Renal cortex interstitium (tissue), 11 donors: ENCODE data around the gene PSMD5. TPM values are rescaled to one million over a fixed set of nuclear protein-coding genes. Genes with fewer than 3 reads are reported as not detected.

Experiments
- DNase-seq, 11 donors: peaks; one replicate each; pipeline ENCODE4 v3.0.0-alpha.2; 2013; ENCODE audit warnings: low read depth in 9 of 11, low spot score in 4 of 11; ENCODE audit errors: extremely low read depth in 1 of 11
- polyA plus RNA-seq, 3 donors: library from polyadenylated mRNA; unstranded; fragments of 120-200 nt; gene quantifications; one replicate each; pipeline ENCODE4 v1.2.1, GENCODE V29; 2013; ENCODE audit not compliant: insufficient read length in 3 of 3

The PSMD5 gene
- polyA plus RNA-seq, 3 donors, result 30.0 to 40.5 (median 37.9) TPM

DNA sequence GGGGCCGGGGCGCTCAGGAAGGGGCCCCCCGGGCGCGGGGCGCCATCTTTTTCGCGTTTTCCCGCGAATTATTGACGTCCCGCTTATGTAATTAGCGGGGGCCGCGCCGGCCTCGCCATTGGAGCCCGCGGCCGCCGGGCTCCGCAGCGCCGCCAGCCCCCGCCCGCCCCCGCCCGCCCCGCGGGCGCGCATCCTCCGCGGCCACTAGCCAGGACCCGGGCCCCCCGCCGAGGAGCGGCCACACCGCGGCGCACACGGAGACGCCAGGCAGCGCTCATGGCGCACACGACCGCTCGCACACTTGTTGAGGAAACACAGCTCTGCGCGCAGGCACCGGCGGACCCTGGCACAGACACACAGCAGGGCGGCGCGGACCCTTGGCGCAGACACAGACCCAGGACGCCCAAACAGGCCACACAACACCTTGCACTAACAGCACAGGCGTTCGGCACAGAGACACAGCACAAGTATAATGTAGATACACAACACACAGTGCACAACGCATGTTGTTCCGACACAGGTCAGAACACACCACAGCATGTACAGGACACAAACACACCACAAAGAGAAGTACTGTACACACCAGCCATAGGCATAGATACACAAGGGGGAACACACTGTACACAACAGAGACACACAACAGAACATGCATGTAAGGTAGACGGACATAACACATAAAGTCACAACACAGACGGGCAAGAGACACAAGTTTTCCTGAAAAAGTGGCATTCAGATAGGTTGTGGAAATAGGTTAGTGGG lies 34.7 kb upstream of the PSMD5 start:
- peak in 1 of 11 donors; percentile 51 for DNase-seq

DNA sequence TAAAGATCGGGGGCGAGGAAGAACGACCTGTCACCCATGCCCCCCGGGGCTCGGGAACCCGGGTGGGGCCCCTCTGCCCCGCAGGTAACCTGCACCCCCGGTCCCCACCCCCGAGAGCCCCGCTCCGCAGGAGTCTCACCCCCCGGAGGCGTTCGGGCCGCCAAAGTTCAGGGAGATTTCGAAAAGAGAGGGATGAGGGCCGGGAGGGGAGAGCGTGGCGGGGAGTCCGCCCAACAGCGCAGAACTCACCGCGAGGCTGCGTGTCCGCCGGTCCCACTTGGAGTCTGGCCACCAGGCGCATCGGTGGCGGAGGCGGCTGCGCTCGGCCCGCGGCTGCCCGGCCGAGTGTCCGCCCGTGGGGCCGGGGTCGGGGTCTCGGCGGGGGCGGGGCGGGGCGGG lies 34.1 kb upstream of the PSMD5 start, which contains the start of gene PHF19:
Gene PHF19, minus strand, starts transcription at position 347 of the 399 bp plus-strand sequence. CDS start 2,447 bp downstream, outside the sequence.
- no peak for DNase-seq

DNA sequence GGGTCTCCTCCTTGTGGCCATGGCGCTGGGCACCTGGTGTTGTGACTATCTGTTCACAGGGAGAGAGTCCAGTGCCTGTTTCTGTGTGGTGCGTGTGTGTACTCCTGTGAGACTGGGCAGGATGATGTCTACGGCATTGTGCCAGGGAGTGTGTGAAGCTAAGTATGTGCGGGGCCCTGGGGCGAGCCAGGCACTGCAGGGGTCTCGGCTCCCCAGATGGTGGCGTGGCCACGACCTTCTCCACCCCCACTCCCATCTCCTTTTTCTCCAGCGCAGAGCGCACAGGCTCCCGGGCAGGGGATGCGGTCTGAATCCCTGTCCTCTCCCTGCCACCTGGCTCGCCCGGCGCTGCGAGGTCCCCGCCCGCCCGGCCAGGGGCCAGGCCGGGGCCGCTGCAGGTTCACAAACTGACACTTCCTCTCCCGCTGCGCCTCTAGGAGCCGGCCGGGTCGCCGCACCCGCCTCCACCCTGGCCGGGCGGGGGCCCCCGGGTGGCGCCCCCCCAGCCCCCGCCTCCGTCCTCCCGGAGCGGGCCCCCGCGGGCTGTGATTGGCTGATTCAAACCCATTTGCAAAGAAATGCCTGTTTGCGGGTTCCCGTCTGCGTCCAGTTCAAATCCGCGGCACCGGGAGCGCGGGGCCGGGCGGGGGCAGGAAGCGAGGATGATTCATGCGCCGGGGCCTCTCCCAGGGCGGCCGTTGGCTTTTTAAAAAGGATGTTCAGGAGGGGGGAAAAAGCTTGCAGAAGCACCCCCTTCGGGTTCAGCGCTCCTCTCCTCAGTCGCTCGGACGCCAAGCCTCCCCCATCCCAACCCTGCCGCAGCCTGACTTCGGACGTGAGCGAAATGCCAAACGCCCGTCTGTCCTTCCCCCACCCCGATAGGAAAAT lies 33.5 kb upstream of the PSMD5 start:
- peak in 2 of 11 donors; percentile 61 to 69 for DNase-seq

DNA sequence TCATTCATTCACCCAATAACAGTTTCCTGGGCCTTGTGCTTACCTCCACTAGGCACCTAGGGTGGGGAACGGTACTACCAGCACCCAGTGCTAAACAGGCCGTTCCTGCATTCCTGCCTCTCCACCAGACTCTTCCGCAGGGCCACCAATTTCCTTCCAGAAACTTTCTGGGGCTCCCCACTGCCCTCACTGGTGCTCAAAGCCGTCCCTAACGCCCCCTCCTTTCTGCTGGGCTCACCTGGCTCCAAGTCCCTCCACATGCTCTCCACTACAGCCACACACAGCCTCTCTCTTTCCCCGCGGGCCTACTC lies 32.9 kb upstream of the PSMD5 start:
- DNase-seq, result no peak

DNA sequence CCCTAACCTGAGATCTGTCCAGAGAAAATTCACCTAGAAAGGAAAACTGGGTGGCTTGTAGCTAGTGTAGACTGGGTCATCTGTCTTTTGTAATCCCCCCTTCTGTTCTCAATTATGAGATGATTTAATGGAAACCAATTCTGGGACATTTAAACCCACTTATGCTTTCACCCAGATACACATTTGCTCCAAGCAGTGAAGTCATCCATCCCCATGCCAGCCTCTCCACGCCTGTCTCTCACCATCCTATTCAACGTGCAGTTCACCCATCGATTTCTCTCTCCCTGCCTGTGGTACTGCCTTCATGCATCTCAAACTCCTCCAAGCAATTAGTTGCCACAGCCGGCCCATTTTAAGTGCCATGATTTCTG lies 32.5 kb upstream of the PSMD5 start:
- DNase-seq, result no peak

DNA sequence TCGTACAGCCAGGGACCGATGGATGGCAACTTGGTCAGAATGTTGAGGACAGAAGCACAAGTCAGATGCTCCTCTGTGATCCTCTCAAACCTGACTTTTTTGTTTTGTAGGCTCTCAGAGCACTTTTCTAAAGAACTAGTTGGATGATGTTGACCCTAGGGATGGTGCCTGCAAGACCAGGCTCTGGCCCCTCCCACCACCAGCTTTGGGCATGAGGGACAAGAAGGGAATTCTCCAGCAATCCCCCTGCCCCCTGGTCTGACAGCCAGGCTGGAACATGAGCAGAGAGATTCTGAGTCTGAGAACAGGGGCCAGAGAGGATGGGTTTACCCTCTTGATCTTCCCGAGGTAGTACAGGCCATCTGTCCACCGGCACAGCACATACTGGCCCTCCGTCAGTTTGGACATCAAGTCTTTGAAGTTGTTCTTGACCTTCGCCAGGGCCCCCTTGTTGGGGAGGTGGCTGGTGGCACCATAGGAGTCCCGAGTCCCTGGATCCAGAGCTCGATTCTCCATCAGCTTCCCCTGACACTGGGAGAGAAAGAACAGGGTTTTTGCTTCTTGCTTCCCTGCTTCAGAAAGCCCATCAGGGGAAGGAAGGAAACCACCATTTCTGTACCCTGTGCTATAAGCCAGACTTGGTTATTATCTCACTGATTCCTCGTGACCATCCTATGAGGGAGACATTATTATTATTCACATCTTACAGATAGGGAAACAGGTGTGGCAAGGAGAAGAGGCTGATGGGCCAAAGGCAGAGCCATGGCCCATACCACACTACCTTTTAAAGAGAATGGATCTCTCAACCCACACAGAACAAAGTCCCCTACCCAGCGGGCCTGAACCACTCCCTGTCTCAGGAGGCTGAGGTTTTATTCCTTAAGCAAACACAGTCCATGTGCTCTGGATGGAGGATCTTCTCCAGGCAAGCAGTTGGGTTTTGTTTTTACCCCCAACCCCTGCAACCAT lies 31.8 kb upstream of the PSMD5 start:
- no peak for DNase-seq

DNA sequence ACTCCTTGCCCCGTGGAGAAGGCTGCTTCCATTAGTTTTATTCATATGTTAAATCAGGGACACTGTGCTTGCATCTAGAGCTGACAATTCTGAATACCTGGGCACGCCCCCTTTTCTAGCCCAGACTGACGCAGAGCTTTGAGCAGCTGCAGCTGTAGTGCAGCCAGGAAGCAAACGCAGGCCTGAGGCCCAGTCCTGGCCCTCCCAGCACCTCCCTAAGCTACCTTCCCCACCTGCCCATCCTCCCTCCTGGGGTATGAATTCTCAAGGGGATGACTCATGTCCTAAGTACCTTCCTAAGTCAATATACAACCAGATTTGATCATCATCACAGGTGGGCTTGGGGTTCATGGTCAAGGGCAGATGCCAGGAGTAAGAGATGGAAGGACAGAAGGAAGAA lies 30.8 kb upstream of the PSMD5 start:
- DNase-seq, result no peak

DNA sequence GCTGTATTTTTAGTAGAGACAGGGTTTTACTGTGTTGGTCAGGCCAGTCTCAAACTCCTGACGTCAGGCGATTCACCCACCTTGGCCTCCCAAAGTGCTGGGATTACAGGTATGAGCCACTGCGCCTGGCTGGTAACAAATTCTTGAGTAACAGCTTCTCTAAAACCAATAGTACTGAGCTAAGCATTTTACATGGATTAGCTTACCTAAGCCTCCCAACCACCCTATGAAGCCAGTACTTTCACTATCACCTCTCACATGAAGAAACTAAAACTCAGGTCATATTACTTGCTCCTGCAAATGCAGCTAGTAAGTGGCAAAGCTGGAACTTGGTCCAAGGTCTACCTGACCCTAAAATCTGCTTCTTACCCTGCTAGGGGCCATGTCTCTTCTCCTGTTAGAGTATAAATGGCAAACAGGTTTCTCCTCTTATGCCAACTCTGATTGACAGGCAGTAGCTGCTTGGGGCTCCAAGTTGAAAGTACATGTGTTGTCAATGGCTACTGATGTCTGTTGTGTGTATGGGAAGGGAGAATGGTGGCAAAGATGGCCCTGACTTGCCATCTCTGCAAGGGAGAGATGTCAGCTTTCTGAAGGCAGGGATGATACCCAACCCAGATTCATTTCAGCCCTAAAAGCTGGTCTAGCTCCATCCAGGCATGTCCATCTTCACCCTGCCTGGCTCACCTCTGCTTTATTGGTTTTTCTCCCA lies 30.2 kb upstream of the PSMD5 start:
- DNase-seq, result no peak

DNA sequence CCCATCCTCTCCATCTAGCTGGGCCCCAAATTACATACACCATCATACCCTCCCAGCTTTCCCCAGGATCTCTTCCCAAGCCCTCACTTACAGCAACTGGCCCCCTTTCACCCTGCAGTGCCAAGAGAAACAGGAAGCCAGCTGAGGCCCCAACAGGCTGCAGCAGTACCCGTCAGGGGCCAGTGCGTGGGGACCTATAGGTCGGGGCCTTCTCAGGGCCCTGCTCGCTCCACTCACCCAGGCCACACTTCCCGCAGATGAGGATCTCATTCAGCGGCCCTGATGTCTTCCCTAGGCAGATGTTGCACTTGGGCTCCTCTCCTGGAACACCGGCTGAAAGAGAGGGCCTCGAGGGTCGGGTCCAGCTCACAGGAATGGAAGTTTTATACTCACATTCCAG lies 27.5 kb upstream of the PSMD5 start:
- no peak for DNase-seq

DNA sequence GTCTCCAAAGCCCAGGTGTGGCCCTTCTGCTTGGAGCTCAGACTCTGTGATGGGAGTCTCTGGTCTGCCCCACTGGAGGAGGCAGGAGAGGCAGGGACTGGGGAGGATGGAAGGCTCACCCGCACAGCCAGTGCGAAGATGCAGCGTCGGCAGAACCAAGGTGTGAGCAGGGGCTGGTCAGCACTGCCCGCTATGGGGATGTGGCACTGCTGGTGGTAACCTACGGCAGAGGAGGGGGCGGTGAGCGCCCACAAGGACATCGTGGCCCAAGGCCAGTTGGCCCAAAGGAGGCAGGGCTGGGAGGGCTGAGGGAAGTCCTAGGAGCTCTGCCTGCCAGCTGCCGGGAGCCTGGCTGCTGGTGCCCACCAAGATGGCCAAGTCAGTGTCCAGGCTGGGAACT lies 27.0 kb upstream of the PSMD5 start:
- no peak for DNase-seq

DNA sequence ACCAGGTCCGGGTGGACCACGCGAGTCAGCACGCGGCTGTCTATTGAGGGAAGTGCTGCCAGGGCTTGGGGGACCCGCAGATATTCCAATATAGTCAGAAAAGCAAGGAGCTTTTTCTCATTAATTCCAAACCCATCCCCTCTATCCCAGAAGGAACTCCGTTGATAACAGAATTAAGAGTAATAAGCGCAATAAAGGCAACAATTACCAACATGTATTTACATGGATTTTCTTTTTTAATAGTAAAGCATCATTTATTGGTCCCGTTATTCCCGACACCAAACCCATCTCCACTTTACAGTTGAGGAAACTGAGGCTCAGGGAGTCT lies 26.6 kb upstream of the PSMD5 start:
- DNase-seq, result no peak

DNA sequence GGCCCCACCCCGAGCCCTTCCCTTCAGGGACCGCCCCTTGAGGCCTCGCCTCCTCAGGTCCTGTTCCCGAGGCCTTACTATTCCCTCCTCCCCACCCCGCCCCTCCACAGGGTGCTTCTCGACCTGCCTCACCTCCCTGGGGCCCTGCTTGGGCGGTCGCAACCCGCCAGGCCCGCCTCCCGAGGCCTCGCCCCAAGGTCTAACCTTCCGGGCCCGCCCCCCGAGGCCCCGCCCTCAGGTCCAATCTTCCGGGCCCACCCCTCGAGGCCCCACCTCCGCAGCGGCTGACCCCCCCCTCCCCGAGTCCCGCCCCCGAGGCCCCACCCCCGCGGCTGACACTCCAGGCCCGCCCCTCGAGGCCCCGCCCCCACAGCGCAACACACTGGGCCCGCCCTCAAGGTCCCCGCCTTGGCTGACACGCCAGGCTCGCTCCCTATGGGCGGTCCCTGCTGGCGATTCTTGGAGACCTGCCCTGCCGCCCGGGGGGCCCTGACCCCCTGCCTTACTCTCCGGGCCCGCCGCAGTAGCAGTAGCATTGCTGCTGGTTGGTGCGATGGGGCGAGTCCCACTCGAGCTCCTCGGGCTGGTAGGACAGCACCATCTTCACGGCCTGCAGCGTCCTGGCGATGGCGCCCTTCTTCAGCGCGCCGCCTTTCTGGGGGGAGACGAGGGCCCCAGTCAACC lies 26.1 kb upstream of the PSMD5 start:
- DNase-seq, result peak in 10 of 11 donors; percentile 72 to 90 (median 82)

DNA sequence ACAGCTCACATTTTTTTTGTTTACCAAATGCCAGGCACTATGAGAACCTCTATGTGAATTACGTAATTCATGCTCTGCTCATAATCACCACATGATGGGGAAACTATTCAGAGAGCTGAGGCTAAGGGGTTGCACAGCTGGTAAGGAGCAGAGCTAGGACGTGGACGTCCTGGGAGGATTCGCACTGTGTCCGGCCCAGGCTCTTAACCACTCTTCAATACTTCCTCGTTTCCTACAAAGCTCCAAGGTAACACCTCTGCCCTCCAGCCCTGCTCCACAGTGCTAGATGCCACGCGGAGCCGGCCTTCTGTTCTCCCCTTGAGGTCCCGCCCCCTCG lies 25.6 kb upstream of the PSMD5 start:
- no peak for DNase-seq

DNA sequence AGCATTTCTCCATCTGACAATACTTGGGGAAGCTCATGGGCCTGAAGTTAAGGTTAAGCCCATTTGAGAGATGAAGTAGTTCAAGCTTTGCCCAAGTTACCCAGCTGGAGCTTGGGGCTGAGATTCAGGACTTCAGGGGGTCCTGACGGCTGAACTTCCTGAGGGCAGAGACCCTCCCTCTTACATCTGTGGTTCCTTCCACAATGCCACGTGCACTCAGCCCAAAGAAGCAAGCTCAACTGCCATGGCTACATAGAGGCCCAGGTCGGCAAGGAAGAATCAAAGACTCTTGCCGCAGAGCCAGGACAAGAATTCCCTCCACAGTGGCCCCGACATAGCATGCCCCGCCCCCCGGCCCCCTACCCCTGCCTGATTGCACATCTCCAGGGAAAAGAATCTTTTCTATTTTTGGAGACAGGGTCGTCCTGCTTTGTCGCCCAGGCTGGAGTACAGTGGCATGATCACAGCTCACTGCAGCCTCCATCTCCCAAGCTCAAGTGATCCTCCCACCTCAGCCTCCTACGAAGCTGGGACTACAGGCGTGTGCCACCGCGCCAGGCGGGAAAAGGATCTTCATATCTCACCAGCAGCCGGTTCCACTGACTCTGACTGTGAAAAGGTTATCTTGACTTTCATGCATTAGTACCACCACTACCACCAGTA lies 25.1 kb upstream of the PSMD5 start:
- no peak for DNase-seq

DNA sequence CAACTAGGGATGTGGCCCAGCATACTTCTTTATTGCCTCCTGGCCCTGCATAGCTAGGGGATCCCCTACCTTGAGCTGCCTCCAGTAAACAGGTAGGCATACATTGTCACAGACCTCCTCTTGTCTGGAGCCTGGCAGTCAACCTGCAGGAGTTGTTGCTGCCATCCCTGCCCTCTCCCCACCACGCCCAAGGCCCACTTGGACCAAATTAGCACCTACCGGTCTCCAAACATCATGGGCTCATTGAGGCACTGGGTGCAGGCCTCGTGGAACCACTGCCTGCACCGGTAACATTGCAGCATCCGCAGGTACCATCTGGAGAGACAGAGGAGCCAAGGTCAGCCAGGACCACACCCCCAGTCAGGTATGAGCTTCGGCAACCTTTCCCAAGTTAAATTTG lies 23.9 kb upstream of the PSMD5 start:
- no peak for DNase-seq

DNA sequence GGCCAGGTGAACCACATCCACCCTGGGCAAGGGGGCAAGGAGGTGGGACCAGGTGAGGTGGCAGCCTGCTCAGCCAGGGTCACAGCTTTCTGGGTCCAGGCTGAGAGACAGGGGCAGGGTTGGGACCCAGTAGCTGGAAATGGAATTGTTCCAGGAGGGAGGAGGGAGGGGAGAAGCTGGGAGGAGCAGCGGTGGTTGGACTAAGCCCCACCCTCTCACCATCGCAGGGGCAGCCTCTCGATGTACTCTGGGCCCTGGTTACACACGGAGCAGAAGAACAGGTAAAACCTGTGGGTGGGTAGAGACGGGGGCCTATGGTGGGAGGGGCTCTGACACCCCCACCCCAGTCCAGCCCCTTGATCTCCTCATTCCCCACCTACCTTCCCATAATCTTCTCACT lies 23.1 kb upstream of the PSMD5 start:
- DNase-seq, result no peak

DNA sequence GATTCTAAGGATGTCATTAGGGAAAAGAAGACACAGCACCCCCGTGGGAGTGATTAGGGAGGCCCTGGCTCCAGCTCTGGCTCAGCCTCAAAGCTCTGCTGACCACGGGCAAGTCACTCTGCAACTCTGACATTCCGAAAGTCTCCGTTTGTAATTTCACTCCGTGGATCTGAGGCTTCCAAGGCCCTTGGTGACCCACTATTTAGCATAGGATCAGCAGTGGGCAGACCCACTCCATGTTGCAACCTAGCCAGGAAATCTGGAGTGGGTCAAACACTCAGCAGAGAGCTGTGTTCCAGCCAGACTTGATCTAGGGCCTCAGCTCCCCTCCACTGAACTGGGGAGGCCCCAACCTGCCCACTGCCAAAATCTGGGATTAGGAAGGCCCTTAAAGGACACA lies 22.5 kb upstream of the PSMD5 start:
- no peak for DNase-seq

DNA sequence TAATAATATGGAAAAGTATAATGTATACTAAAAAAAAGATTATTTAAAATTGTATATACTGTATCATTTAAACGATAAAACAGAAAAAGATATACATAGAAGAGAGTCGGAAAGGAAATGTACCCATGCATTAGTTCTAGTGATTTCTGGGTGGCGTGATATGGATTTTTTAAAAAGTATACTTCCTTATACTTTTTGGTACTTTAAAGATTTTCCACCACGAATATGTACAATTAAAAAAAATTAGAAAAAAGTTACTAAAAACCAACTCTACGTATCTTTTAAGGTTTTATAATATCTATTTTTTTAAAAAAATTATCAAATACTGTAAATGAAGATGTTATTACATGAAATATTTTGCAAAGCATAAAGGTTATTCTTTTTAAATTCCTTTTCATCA lies 22.0 kb upstream of the PSMD5 start:
- DNase-seq, result no peak
